GM18951 (cell line): ENCODE data around the gene WNK2.

ENCODE experiments used
- POLR2A ChIP-seq: IDR thresholded peaks from 4 replicates; pipeline ENCODE4 v1.6.1; 2011; ENCODE audit warnings: mild to moderate bottlenecking; ENCODE audit not compliant: insufficient read length, insufficient read depth; ENCODE audit errors: extremely low read depth
- in situ Hi-C: fragments of 300-500 bp; cut with MboI; formaldehyde crosslinking; loops from one replicate; pipeline ENCODE4 v1.12.0; 2022; ENCODE audit warnings: low sequenced_read_pairs, mixed read lengths, inconsistent platforms; ENCODE audit not compliant: unreplicated experiment

The WNK2 gene

DNA sequence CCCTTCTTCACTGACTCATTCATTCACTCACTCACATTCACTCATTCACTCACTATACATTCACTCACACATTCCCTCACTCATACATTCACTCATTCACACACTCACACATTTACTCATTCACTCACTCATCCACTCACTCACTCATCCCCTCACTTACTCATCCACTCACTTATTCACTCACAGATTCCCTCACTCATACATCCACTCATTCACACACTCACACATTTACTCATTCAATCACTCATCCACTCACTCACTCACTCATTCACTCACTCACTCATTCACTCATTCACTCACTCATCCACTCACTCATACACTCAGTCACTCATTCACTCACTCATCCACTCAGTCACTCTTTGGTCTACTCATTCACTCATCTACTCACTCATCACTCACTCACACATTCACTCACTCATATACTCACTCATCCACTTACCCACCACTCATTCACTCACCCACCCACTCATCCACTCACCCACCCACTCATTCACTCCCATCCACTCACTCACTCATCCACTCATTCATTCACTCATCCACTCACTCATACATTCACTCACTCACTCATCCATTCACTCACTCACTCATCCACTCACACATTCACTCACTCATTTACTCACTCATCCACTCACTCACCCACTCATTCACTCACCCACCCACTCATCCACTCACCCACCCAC is 27.2 kb downstream of the WNK2 start:
- in situ Hi-C loops = no loop called here
- TF ChIP-seq POLR2A = no peak

GRCh38 chr9:93211654-93212001 is 27.7 kb downstream of the WNK2 start:
- TF ChIP-seq POLR2A = no peak
- in situ Hi-C loops = no loop called here

- no peak for TF ChIP-seq POLR2A
- in situ Hi-C loops = no loop called here
These were observed 28.5 kb downstream of the WNK2 start for GRCh38 chr9:93212409-93212808.

DNA sequence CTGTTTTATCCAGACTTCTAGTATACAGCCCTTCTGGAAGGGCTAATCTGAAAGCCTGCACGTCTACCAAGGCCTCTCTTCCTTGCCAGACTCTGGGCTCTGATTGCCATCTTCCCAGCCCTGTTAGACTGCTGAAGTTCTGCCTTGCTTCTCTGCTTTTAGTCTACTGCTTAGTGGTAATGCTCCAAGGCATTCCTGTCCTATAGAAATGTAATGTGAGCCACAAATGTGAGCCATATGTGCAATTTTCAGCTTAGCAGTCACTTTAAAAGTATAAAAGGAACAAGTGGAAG is 32.1 kb downstream of the WNK2 start:
- TF ChIP-seq POLR2A = no peak

GRCh38 chr9:93217706-93218105 is 33.8 kb downstream of the WNK2 start:
- in situ Hi-C loops = no loop called here
- no peak for TF ChIP-seq POLR2A

More for the DNA sequence above, 32.1 kb downstream of the WNK2 start:
- in situ Hi-C loops = no loop called here

- TF ChIP-seq POLR2A = no peak
- in situ Hi-C loops = no loop called here
These were observed 34.2 kb downstream of the WNK2 start for GRCh38 chr9:93218161-93218560.

GRCh38 chr9:93218671-93219420 is 34.9 kb downstream of the WNK2 start:
- in situ Hi-C loops = no loop called here

GRCh38 chr9:93219692-93220091 is 35.8 kb downstream of the WNK2 start:
- in situ Hi-C loops = no loop called here
- TF ChIP-seq POLR2A = no peak

More at GRCh38 chr9:93218671-93219420, 34.9 kb downstream of the WNK2 start:
- TF ChIP-seq POLR2A = no peak

GRCh38 chr9:93220627-93221026 is 36.7 kb downstream of the WNK2 start:
- no peak for TF ChIP-seq POLR2A
- in situ Hi-C loops = no loop called here

DNA sequence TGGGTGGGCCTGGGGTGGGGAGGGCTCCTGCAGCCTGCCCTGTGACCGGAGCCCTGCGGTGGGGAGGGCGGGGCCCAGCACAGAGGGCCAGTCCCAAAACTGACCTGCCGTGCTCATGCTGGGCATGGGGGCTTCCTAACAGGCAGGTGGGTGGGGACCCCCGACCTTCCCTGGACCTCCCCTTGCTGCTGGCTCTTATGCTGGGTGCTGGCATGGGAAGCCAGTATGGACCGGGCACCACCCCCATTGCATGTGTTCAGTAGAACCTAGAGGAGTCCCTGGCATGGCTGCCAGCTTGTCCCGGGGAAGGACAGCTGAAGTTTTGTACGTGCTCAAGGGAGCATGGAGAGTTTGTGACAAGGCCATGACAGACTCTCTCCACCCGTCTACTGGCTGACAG is 37.1 kb downstream of the WNK2 start:
- in situ Hi-C loops = no loop called here
- TF ChIP-seq POLR2A = no peak

DNA sequence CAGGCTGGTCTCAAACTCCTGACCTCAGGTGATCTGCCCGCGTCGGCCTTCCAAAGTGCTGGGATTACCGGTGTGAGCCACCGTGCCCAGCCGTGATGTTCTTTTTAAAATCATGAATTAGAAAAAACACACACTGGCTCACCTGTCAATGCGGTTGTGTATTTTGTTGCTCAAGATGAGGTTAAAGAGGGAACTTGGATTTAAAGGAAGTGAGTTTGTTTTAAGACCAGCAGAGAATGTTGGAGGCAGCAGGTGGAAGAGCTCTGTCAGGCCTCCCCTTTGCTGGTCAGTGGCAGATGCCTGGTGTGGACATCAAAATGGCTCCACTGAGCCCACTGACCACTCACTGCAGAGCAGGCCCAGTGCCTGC is 38.9 kb downstream of the WNK2 start:
- TF ChIP-seq POLR2A = no peak
- in situ Hi-C loops = no loop called here

GRCh38 chr9:93223260-93224180 is 39.6 kb downstream of the WNK2 start:
- in situ Hi-C loops = no loop called here
- no peak for TF ChIP-seq POLR2A

DNA sequence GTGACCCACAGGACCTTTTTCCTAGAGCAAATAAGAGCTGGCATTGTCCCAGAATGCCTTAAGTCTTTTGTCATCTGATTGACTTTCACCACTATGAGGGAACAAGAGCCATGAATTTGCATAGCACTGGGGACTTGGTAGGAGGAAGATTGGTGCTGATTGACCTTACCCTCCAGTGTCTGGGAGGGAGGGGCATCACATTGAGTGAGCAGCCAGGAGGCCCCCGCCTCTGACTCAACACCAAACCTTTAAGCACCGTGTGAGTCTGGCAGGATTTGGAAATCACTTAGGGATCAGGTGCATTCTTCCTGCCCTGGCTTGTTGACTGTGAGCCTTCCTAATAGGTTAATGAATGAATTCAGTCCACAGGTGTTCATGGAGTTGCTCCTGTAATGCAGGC is 40.7 kb downstream of the WNK2 start:
- TF ChIP-seq POLR2A = no peak
- in situ Hi-C loops = no loop called here

GRCh38 chr9:93225417-93225816 is 41.5 kb downstream of the WNK2 start:
- no peak for TF ChIP-seq POLR2A
- in situ Hi-C loops = no loop called here

- in situ Hi-C loops = no loop called here
- no peak for TF ChIP-seq POLR2A
These were observed 42.0 kb downstream of the WNK2 start for GRCh38 chr9:93225892-93226291.
